ENCODE measurements around the gene UBE2E2.
"Not testable (repeated sequence)": the region's sequence is repeated elsewhere in the genome, so short reads cannot be mapped to it uniquely, and the experiment has no call there.

UBE2E2 gene

GRCh38 chr3:23324745-23325144 is 121.6 kb downstream of the UBE2E2 start:
- no peak for TF ChIP-seq CTCF (IDR thresholded peaks at IDR 0.05; ENCODE audit: extremely low read depth, missing control alignments)
- DNase-seq (ENCODE audit: low spot score), result peak; percentile 8

- DNase-seq (ENCODE audit: low spot score), result peak; percentile 11
- no peak for TF ChIP-seq CTCF (IDR thresholded peaks at IDR 0.05; ENCODE audit: extremely low read depth, missing control alignments)
Measured at GRCh38 chr3:23325466-23326065, 122.4 kb downstream of the UBE2E2 start.

- DNase-seq (ENCODE audit: low spot score), result no peak
- no peak for TF ChIP-seq CTCF (IDR thresholded peaks at IDR 0.05; ENCODE audit: extremely low read depth, missing control alignments)
Measured at GRCh38 chr3:23329471-23330105, 126.5 kb downstream of the UBE2E2 start.

- no peak for DNase-seq (ENCODE audit: low spot score)
Measured at GRCh38 chr3:23330568-23330967, 127.4 kb downstream of the UBE2E2 start.

GRCh38 chr3:23331141-23331935 is 128.2 kb downstream of the UBE2E2 start:
- no peak for TF ChIP-seq CTCF (IDR thresholded peaks at IDR 0.05; ENCODE audit: extremely low read depth, missing control alignments)
- no peak for DNase-seq (ENCODE audit: low spot score)

More at GRCh38 chr3:23330568-23330967, 127.4 kb downstream of the UBE2E2 start:
- no peak for TF ChIP-seq CTCF (IDR thresholded peaks at IDR 0.05; ENCODE audit: extremely low read depth, missing control alignments)

- TF ChIP-seq CTCF (IDR thresholded peaks at IDR 0.05; ENCODE audit: extremely low read depth, missing control alignments), result no peak
- no peak for DNase-seq (ENCODE audit: low spot score)
Measured at GRCh38 chr3:23333633-23334032, 130.5 kb downstream of the UBE2E2 start.

- DNase-seq (ENCODE audit: low spot score), result not testable (repeated sequence)
Measured at GRCh38 chr3:23336853-23337252, 133.7 kb downstream of the UBE2E2 start.
